Measurements from ENCODE around the gene ELOA. TPM values are rescaled to one million over a fixed set of nuclear protein-coding genes. Genes with fewer than 3 reads are reported as not detected.

ELOA gene
- total and polyA plus RNA-seq, 2 of the 13 experiments (the other 11 are each of a cell fraction or from before 2014, with no cell fraction given) = 14.2 to 28.5 TPM

DNA sequence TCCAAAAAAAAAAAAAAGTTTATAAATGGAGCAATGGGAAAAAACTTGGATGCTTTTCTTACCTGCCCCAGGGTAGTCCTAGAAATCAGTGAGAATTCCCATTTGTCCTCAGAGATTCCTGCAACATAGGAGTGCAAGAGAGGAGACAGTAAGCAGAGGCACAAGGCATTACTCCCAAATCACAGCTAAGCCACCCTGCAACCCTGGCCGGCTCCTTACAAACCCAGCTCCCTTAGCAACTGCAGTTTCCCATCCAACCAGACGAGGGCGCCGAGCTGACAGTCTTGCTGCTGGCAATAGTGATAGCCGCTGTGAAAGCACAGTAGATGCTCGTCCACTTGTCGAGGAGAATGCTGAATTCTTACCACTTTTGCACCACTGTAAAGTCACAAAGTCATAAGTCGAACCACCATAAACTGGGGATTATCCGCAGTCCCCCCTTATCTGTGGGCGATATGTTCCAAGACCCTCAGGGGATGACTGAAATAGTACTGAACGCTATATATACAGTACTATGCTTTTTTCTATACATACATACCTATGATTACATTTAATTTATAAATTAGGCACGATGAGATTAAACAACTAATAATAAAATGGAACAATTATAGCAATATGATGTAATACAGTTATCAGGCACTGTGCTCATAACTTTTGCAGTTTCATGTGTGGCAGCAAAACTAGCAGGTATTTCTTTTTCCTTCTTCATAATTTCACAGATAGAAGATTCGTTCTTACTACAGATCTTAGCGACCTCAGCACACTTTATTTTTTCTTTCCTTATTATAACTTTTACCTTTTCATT, 29.0 kb downstream of the ELOA start:
- CTCF ChIA-PET (ENCODE audit: low intra/inter-chr PET ratio, low total read pairs) = interaction anchor here (0.7 to 2.3 kb wide), 5 partner anchors 25 to 161 kb away, joined by 3 to 10 read pairs (median 4); partner anchors contain the start of gene FUCA1
- Histone ChIP-seq H3K9me3 (ENCODE audit: low read length) (no peaks in the 10 kb centered on the region), H3K4me2 (ENCODE audit: low read depth, low read length) (no peak overlapping the region; the same call in 1 of the 2 replicates), H3K9ac (ENCODE audit: insufficient read depth, low read depth, low read length) (no peak overlapping the region), H3K36me3 (replicated peaks in 1 of 2; ENCODE audit: control insufficient read depth in 1 of 2, insufficient read depth in 2 of 2, low read length in 2 of 2) (peaks cover 0 to 7% of the 10 kb centered on the region in 2 experiments; a peak in 2 of 5 replicates), H3K27ac (ENCODE audit: extremely low read length, insufficient read depth, low read length) (no peak overlapping the region), H3K79me2 (ENCODE audit: insufficient read depth, low read length) (peaks cover 17% of the 10 kb centered on the region), H2AFZ (ENCODE audit: low read length) (no peak overlapping the region), H3K4me3 (replicated peaks in 1 of 3; ENCODE audit: insufficient read depth in 1 of 3, low read depth in 2 of 3, low read length in 3 of 3) (no peak overlapping the region), H4K20me1 (ENCODE audit: insufficient read depth, low read length) (no peaks in the 10 kb centered on the region), H3K4me1 (ENCODE audit: insufficient read depth, low read length) (peaks cover 49% of the 10 kb centered on the region), H3K27me3 (ENCODE audit: control insufficient read depth in 1 of 2, insufficient read depth in 2 of 2, low read length in 2 of 2) (no peaks in the 10 kb centered on the region)
- BruUV-seq (replicated peaks) = no TSS peak
- in situ Hi-C loops (cut with HindIII; ENCODE audit: extremely low pct_ligation_motif_present, low pct_unique_long_range_greater_than_20kb) = no loop called here
- DNase-seq (ENCODE audit: low spot score) (peak; percentile 67), ATAC-seq (peak; percentile 90), FAIRE-seq (peak; percentile 90)
- WGBS (ENCODE audit: low lambda C conversion rate) = 23% methylated on average over 13 of the region's 14 CpGs
- intact Hi-C loops (cut with micrococcal nuclease; ENCODE audit: unreplicated experiment) = loop anchor here (1.0 to 10.0 kb wide), 3 partner anchors 27 to 145 kb away; partner anchors contain the start of gene FUCA1
- POLR2A ChIA-PET = interaction anchor here (0.6 to 1.9 kb wide), 6 partner anchors 8 to 145 kb away, joined by 3 to 11 read pairs (median 6); partner anchors contain the start of genes HMGCL and LYPLA2
- TF ChIP-seq, protein P1, sequence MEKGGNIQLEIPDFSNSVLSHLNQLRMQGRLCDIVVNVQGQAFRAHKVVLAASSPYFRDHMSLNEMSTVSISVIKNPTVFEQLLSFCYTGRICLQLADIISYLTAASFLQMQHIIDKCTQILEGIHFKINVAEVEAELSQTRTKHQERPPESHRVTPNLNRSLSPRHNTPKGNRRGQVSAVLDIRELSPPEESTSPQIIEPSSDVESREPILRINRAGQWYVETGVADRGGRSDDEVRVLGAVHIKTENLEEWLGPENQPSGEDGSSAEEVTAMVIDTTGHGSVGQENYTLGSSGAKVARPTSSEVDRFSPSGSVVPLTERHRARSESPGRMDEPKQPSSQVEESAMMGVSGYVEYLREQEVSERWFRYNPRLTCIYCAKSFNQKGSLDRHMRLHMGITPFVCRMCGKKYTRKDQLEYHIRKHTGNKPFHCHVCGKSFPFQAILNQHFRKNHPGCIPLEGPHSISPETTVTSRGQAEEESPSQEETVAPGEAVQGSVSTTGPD (CRISPR knock-in tag; IDR thresholded peaks at IDR 0.05) = no peak
- 0 out of 3 replicates have a peak, but pooled peaks have one; percentile 22 for TF ChIP-seq MXI1 (IDR thresholded peaks at IDR 0.05; ENCODE audit: borderline replicate concordance, low read depth, low read length)
- peak; percentile 36; the same call in 1 of the 2 replicates for TF ChIP-seq THRA (CRISPR knock-in tag; IDR thresholded peaks at IDR 0.05; ENCODE audit: borderline replicate concordance)
- TF ChIP-seq SMC3 (IDR thresholded peaks at IDR 0.05; ENCODE audit: low read length) = peak; percentile 78
- 0 out of 2 replicates have a peak, but pooled peaks have one; percentile 23 for TF ChIP-seq THAP11 (CRISPR knock-in tag; IDR thresholded peaks at IDR 0.05)
- peak; percentile 30; the same call in 1 of the 2 replicates for TF ChIP-seq ELF3 (CRISPR knock-in tag; IDR thresholded peaks at IDR 0.05)
- peak; percentile 39; the same call in 1 of the 2 replicates for TF ChIP-seq SALL2 (CRISPR knock-in tag; IDR thresholded peaks at IDR 0.05)
- peak; percentile 19; the same call in 1 of the 2 replicates for TF ChIP-seq MAX (IDR thresholded peaks at IDR 0.05)
- peak; percentile 39; the same call in 1 of the 2 replicates for TF ChIP-seq ZSCAN9 (CRISPR knock-in tag; IDR thresholded peaks at IDR 0.05; ENCODE audit: borderline replicate concordance)
- peak; percentile 87 for TF ChIP-seq STAG1 (CRISPR knock-in tag; IDR thresholded peaks at IDR 0.05)
- TF ChIP-seq ZKSCAN5 (CRISPR knock-in tag; IDR thresholded peaks at IDR 0.05) = no peak
- peak; percentile 95 for TF ChIP-seq CTCF (CRISPR knock-in tag; IDR thresholded peaks at IDR 0.05)
- peak; percentile 47; the same call in 1 of the 2 replicates for TF ChIP-seq MIXL1 (CRISPR knock-in tag; IDR thresholded peaks at IDR 0.05)
- TF ChIP-seq, protein P2, sequence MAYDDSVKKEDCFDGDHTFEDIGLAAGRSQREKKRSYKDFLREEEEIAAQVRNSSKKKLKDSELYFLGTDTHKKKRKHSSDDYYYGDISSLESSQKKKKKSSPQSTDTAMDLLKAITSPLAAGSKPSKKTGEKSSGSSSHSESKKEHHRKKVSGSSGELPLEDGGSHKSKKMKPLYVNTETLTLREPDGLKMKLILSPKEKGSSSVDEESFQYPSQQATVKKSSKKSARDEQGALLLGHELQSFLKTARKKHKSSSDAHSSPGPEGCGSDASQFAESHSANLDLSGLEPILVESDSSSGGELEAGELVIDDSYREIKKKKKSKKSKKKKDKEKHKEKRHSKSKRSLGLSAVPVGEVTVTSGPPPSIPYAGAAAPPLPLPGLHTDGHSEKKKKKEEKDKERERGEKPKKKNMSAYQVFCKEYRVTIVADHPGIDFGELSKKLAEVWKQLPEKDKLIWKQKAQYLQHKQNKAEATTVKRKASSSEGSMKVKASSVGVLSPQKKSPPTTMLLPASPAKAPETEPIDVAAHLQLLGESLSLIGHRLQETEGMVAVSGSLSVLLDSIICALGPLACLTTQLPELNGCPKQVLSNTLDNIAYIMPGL (CRISPR knock-in tag; IDR thresholded peaks at IDR 0.05; ENCODE audit: borderline replicate concordance in 1 of 2, low read depth in 1 of 2) = peak in 1 of 2 experiments; percentile 48; a peak in 1 of 4 replicates
- TF ChIP-seq CEBPG (CRISPR knock-in tag; IDR thresholded peaks at IDR 0.05) = 0 out of 2 replicates have a peak, but pooled peaks have one; percentile 23
- peak; percentile 39 for TF ChIP-seq TEAD3 (CRISPR knock-in tag; optimal IDR thresholded peaks at IDR 0.05; ENCODE audit: borderline replicate concordance)
- TF ChIP-seq FOSL2 (CRISPR knock-in tag; IDR thresholded peaks at IDR 0.05) = 0 out of 2 replicates have a peak, but pooled peaks have one; percentile 33
